Measurements from ENCODE around the gene FCRL6.

The FCRL6 gene, protein sequence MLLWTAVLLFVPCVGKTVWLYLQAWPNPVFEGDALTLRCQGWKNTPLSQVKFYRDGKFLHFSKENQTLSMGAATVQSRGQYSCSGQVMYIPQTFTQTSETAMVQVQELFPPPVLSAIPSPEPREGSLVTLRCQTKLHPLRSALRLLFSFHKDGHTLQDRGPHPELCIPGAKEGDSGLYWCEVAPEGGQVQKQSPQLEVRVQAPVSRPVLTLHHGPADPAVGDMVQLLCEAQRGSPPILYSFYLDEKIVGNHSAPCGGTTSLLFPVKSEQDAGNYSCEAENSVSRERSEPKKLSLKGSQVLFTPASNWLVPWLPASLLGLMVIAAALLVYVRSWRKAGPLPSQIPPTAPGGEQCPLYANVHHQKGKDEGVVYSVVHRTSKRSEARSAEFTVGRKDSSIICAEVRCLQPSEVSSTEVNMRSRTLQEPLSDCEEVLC

DNA sequence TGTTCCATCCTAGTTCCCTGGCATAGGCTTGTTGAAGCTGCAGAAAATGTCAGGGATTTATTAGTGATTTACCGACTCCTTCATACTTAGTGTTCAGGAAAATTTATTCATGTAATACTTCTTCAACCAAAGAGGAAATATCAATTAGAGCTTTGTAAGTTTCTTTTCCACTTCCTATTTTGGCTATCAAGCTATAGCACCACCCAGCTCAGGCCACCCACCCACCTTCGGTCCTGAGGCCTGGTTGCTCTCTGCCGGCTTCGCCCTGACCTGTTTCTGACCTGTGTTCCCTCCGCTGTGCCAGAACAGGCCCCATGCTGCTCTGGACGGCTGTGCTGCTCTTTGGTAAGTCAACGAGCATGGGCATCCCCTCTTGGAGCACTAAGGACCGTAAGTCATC, at the start of gene FCRL6:
Gene FCRL6, plus strand, starts transcription at position 250 of the 400 bp plus-strand sequence. Its CDS starts 65 bp downstream, at position 315.
- no peak for DNase-seq

DNA sequence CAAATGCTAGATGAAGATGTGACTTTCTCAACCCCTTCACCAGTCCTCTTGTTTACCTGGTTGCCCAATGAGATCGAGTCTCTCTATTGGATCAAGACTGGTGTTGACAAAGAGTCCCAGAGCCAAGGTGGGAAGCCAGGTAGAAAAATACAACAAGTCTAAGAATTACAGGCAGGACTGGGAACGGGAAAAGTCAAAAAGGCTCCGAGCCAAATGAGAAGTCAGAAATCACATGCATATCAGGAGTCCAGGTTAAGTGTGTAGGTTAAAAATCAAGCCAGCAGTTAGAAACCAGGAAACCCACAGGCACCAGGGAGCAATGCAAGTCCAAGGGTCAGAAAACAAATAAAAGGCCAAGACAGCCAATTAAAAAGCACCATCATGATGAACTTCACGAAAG, 48.8 kb upstream of the FCRL6 start:
- no peak for DNase-seq

DNA sequence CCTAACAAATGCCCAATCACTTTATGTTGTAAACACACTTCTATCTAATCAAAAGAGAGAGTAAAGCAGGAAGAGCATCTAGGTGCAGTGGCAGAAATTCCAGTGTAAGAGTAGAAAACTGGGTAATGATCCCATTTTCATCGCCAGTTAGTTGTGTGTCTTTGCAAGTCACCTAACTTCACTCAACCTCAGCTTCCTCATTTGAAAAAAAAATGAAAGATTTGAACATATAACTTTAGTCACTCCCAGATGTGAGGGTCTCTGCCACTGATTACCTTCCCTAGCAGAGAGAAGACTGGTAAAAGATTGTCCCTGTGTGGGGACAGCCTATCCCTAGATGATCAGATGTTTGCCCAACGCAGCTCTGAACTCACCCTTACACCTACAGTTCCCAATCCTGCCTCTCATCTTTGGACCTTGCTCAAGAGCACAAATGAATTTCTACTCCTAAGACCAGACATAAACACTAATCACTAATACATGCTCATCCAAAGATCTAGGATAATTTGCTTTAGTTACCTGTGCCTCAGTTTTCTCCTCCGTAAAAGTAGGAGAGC, 46.6 kb upstream of the FCRL6 start:
- DNase-seq: no peak

DNA sequence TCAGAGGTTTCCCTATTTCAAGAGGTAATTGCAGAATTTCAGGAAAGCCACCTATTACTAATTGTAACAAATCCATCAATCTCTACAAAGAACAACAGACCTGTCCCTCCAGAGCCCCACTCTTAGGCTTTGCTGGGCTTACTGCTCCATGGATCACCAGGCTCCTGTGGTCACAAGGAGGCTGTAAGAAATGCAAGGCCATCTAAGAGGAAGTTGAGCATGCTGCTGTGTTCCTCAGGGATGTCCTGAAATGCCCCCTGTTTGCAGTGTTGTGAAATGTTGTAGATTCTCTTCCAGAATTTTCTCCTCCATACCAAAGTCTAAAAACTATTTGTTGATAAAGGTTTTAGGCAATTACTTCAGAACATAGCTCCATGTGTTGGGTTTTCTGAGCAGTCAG, 45.8 kb upstream of the FCRL6 start:
- DNase-seq: no peak

DNA sequence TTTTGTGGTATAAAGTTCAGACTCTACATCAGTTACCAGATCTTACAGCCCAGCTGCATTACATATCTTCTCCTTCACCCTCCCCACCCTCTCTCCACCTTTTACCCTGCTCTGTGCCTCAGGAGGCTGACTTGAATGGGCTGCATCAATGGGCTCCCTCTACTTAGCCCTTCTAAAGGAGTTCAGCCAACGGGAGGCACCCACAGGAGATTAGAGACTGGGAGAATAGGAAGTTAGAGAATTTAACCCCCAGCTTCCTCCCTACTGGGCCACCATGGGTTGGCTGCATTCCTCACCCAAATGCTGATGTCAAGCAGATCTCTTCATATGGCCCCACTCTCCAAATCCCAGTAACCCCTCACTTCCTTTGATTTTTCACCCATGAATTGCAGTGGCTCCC, 38.5 kb upstream of the FCRL6 start:
- no peak for DNase-seq

DNA sequence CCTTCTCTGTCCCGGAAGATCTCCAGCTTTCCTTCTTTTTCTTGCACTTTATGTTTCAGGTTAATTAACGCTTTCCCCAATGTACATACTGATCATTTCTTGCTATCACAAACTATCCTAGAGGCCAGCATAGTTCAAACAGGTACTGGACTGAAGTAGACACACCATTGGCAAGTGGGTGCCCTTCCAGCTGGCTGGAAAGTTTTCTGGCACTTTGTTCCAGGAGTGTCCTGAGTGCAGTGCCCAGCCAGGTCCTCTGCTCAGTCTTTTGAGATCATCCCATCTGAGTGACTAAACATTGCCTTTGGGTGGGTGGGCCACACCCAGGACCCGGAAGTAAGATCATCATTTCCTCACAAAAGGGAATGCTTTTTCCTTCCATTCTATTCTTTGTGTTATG, 36.4 kb upstream of the FCRL6 start:
- no peak for DNase-seq

DNA sequence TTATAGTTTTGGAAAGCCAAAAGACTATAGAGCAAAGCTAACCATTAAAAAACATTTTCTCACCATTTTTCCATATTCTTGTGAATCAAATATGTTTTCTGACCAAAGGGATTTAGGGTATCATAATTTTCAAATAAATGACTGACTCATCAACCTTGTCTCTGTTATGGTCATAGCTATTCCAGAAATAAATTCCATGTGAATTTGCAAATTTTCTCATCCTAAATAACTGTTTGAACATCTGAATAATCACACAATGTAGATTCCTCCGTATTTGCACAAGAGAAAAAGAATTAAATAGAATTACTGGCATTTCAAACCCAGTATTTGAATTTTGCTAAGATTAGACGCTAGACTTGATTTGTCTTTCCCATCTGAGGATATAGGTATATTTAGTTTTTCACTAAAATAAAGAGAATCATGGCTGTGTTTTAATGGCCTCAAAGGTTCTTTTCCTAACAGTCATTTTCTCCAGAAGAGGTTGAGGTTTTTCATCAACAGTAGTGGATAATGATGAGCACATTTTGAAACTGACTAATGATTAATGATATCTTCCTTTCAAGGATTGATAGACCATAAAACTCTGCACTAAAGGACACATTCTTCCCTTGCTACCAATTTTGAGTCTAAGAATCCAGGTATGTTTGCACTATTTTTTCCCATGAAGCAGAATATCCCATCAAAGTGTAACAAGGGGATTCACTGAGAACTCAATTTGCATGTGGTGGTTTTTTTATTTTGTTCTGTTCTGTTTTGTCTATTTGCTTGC, 30.8 kb upstream of the FCRL6 start:
- DNase-seq: no peak

DNA sequence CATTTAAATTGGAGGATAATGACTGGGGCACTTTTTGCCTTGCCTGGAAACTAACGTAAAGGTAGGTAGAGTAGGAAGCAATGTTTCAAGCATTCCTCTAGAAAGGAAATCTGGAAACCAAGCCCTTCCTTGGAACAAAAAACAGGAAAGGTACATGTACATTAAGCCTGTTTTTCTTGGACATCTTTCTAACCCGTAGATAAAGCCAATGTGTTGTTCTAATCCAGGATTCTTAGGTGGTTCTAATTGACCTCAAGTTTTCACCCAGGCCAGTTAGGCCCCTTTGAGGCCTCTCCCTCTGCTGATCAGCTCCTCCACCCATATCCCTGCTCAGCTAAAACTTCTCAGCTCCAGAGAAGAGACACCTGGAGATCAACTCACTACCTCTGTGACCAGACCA, 27.7 kb upstream of the FCRL6 start:
- DNase-seq: no peak

DNA sequence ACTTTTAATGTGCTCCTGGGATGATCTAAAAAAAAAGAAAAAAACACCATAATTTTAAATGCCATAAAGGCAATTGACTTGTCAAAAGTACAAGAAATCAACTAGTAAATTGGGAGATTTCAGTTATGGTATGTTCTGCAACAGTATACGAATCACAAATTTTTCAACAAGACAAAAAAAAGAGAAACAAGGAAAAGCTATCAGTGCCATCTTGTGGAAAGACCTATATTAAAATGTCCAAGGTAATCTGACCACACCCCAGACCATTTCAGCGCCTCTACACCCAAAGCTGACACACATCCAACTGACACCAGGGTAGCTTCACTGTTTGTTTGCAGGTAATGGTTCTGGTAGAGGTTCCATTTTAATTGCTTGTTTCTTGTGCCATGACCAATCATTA, 26.4 kb upstream of the FCRL6 start:
- no peak for DNase-seq

DNA sequence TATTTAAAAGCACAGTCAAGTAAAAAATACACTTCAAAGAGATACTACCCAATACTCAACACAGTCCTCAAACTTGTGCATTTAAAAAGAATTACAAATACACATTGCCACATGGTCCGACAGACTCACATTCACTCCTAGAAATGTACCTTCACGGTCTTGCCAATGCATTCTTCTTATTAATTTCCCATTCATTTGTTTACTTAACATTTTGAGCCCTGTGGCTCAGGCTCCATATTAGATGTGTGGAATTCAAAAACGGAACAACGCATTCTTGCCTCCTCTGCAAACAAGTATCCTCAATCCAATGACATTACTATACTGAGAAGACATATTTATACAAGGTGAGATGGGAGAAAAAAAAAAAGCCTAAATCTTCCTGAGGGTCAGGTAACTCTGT, 23.9 kb upstream of the FCRL6 start:
- DNase-seq: no peak

DNA sequence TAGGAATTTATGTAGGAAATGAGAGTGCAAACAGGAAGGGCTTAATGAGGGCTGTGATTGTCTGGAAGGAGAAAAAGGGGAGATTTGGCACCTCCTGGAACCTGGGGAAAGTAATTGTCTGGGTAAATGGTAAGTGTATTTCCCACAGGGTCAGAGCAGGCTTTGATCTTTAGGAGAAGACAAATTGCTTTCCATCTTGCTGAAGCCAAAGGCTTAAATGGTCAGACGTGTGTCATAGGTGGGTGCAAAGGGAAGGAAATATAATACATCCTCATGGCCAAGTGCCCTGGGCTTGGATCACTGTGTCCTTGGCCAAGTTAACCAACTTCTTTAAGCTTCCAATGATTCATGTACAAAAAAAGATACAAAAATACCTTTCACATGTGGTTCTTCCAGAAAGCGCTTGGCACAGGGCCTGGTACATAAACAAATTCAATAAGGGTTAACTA, 22.7 kb upstream of the FCRL6 start:
- DNase-seq: no peak

DNA sequence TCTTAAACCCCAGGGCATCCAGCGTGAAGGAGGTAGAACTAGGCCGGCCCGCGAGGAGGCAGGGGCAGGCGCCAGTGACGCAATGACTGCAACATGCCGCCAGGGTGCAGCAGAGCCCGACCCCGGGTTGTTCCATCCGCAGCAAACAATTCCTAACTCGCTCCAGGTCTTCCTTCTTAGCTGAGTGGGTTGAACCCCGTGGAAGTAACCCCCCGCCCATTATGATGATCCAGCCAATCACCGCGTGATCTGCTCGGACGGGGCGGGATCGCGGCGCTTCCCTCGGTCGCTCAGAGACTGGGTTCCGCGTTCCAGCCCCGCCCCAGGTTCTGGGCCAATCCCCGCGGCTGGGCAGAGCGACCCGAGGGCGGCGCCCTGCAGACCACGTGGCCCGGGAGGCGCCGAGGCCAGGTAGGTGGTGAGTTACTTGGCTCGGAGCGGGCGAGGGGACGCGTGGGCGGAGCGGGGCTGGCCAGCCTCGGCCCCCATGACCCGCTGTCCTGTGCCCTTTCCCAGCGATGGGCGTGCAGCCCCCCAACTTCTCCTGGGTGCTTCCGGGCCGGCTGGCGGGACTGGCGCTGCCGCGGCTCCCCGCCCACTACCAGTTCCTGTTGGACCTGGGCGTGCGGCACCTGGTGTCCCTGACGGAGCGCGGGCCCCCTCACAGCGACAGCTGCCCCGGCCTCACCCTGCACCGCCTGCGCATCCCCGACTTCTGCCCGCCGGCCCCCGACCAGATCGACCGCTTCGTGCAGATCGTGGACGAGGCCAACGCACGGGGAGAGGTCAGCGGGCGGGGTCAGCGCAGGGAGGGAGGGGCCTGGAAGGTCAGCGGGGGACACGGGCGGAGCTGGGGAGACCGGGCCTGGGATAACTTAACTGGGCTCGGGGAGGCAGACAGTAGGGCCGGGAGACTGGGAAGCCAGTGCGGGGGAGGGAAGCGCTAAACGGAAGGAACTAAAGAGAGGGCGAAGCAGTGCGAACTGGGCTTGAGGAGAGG, 21.3 kb upstream of the FCRL6 start, which contains the start of gene DUSP23:
Gene DUSP23, plus strand, starts transcription at position 380 of the 1,000 bp plus-strand sequence. Its CDS starts 139 bp downstream, at position 519.
- peak; percentile 97 for DNase-seq

DNA sequence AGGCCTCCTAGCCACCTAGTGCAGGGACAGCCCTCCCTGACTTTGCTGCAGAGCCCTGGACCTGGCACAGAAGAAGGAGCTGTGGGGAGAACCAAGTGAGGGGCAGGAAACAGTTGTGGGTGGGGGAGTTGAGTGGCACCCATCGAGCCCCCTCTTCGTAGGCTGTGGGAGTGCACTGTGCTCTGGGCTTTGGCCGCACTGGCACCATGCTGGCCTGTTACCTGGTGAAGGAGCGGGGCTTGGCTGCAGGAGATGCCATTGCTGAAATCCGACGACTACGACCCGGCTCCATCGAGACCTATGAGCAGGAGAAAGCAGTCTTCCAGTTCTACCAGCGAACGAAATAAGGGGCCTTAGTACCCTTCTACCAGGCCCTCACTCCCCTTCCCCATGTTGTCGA, 20.2 kb upstream of the FCRL6 start:
- DNase-seq: no peak

DNA sequence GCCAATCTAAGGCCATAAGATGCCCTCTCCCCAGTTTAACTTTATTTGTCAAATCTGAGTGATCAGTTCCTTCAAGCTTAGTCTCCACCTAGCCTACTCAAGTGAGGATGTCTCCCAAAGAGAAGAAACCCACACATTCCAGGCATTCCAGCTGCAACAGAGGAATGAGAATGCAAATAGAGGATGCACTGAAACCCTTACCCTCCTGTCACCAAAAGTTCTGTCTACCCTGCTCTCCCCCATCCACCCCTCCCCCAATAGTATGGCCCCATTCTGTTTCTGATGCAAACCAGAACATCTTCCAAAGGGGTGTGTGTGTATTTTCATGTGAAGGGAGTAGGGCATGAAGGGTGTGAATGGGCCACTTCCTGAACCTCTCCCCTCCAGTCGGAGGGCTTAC, 18.4 kb upstream of the FCRL6 start:
- DNase-seq: no peak

DNA sequence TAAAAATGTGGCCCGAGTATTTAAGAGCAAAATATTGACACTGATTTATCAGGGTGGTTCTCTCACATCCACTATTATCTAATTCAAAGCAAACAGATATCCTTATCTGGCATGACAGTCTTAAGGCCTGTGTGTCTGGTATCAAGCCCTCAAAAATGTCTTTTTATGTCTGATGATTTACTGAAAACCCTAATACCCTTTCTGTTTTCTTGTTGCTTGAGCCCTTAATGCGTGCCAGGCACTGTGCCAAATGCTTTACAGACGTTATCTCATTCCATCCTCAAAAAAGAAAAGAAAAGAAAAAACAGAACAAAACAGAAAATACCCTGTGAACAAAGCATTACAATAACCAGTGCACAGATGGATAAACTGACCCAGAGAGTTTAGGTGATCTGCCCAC, 15.7 kb upstream of the FCRL6 start:
- no peak for DNase-seq

DNA sequence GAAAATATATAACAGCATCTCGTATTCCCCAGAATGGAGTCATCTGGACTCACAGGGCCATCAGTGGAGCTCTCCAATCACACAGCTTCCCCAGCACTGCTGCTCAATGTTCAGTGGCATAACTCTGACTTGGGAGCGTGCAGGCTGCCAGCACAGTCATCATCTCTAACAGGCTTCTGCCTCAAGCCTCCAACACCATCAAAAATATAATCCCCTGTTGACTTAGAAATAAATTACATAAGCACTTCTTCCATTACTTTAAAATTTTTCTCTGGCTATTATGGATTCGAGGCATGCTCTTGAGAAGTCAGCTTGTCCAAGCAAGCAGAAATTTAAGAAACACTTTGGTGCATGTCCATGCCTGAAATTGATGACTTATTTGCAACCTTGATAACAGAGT, 15.2 kb upstream of the FCRL6 start:
- no peak for DNase-seq

DNA sequence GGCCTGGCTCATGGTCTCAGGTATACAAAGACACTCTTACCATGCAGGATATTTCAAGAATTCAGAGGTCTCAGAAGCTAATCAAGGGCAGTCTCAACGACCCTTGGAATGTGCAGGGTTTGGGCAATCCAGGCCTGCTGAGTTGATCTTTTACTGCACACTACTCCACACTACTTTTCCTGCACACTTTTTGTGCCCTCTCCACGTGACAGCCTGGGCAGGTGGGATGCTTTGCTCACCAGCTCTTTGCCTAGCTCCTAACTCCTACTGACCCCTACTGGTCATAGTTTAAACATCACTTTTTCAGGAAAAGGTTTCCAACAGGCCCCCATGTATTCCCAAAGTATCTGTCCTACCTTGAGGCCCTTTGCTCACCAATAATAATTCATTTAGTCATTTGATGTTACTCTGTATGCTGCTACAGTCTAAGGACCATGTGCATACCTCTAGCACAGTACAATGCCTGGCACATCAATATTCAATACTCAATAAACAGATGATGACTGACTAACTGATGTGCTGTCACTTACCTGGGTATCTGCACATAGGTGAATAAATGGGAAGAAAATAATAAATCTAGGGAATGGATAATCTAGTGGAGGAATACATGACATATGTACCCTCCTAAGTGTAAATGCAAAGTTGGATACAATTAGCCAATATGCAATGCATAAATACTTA, 11.8 kb upstream of the FCRL6 start:
- DNase-seq: peak; percentile 18

DNA sequence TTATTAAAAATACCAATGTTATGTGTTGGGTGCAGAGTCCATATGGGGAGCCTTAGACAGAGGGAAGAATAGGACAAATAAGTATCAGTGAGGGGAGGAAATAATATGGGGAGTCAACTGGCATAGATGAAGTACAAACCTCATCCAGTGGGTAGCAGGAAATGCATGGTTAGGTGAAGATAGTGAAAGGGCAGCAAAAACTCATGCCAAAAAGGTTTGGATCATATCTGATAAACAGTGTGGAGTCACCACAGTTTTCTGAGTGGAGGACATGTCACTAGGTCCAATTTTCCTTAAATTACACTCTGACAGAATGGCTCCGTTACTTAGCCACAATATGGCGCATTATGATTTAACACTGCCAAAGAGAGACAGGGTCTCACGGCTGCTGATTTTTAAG, 11.1 kb upstream of the FCRL6 start:
- no peak for DNase-seq

DNA sequence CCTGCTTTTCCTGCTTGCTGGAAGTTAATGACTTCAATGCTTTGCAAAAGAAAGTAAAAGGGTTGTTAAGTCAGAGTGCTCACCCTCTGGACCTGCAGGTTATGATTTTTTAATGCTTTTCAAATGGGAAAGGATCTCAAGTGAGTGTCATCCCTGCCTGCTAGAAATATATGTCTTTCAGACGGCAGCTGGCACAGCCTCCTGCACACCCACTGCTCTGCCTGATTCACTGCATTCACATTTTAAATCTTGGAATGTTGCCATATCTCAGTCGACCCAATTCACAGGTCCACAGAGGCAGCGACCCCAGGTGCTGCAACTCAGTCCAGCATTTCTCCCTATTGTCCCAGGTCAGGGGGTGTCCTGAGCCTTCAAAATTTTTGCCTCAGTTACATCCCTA, 10.7 kb upstream of the FCRL6 start:
- DNase-seq: no peak

DNA sequence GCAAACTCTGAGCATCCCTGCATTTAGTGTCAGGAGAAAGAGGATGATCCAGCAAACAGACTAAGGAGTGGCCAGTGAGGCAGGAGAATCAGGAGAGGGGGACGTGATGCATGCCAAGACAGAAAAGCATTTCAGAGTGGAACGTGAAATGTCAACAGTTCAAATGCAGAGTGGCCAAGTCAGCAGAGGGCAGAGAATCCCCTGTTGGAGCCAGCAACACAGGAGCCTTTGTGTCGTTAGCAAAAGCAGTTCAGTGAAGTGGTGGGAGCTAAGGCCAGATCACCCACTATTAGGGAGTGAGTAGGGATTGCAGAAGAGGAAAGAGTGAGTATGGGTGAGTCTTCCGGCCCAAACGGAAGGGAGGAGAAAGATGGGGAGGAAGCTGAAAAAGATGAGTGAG, 6.6 kb upstream of the FCRL6 start:
- no peak for DNase-seq

DNA sequence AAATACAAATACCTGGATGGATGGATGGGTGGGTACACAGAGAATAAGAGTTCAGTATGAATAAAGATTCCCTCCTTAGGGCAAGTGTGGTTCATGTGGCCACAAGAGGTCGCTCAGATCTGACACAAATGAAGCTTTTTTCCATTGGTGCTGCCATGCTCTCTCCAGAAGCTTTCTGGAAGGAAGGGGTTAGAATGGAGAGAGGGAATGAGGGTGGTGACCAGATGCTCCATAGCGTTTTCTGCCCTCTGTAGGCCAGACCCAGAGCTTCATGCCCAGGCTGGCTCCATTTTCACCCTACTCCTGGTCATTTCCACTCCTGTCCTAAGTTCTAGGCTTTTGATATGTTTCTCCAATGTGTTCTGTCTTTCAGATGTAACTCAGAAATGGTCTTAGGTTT, 3.3 kb upstream of the FCRL6 start:
- DNase-seq: peak; percentile 55

DNA sequence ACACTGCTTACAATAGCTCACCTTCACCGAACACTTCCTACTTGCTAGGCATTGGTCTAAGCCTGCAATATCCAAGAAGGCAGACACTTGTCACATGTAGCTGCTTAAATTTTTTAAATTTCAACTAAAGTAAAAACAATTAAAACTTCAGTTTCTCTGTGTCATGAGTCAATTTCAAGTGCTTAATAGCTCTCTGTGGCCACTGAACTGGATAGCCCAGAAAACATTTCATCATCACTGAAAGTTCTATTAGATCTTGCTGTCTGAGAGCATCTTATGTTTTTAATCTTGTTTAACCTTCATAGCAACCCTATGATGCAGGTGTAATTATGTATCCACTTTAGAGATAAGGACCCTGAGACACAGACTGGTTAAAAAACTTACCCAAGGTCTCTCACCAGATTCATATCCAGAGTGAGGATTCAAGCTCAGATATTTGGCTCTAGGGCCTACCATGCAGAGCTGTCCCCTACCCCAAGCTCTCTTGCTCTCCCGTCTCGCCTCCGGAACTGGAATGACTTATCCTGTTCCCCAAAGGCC, 2.6 kb upstream of the FCRL6 start:
- no peak for DNase-seq
